Smooth muscle cell of the umbilical artery (primary cell): ENCODE measurements around the gene MED16. TPM values are rescaled to one million over a fixed set of nuclear protein-coding genes. Genes with fewer than 3 reads are reported as not detected.

Experiments
- total RNA-seq: library from RNA; depleted of rRNA; stranded (reverse); fragments of >200 nt; gene quantifications from 2 replicates; pipeline ENCODE4 v1.2.3, GENCODE V29; 2014

MED16 gene, protein sequence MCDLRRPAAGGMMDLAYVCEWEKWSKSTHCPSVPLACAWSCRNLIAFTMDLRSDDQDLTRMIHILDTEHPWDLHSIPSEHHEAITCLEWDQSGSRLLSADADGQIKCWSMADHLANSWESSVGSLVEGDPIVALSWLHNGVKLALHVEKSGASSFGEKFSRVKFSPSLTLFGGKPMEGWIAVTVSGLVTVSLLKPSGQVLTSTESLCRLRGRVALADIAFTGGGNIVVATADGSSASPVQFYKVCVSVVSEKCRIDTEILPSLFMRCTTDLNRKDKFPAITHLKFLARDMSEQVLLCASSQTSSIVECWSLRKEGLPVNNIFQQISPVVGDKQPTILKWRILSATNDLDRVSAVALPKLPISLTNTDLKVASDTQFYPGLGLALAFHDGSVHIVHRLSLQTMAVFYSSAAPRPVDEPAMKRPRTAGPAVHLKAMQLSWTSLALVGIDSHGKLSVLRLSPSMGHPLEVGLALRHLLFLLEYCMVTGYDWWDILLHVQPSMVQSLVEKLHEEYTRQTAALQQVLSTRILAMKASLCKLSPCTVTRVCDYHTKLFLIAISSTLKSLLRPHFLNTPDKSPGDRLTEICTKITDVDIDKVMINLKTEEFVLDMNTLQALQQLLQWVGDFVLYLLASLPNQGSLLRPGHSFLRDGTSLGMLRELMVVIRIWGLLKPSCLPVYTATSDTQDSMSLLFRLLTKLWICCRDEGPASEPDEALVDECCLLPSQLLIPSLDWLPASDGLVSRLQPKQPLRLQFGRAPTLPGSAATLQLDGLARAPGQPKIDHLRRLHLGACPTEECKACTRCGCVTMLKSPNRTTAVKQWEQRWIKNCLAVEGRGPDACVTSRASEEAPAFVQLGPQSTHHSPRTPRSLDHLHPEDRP
- total RNA-seq = 28.8 and 44.4 TPM in 2 replicates

DNA sequence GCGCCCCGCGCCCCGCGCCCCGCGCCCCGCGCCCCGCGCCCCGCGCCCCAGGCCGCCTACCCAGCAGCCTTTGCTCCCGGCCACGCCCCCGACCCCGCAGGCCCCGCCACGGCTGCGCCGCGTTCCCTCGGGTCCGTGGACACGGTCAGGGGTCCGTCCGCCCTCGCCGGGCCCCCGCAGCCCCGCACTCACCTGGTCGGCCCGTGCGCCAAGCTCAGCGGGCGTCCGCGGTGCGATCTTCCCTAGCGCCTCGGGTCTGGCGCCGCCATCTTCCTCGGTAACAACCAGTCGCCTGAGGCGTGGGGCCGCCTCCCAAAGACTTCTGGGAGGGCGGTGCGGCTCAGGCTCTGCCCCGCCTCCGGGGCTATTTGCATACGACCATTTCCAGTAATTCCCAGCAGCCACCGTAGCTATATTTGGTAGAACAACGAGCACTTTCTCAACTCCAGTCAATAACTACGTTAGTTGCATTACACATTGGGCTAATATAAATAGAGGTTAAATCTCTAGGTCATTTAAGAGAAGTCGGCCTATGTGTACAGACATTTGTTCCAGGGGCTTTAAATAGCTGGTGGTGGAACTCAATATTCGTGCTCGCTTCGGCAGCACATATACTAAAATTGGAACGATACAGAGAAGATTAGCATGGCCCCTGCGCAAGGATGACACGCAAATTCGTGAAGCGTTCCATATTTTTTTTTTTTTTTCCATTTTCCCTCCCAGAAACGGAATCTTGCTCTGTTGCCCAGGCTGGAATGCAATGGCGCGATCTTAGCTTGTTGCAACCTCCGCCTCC lies at the start of gene MED16, which contains the start of gene RNU6-9:
MED16 (minus strand) TSS at position 294 of the 796 bp plus-strand sequence. CDS start 2,056 bp downstream, outside the sequence.
RNU6-9 (plus strand) TSS at position 591 of the 796 bp plus-strand sequence.

DNA sequence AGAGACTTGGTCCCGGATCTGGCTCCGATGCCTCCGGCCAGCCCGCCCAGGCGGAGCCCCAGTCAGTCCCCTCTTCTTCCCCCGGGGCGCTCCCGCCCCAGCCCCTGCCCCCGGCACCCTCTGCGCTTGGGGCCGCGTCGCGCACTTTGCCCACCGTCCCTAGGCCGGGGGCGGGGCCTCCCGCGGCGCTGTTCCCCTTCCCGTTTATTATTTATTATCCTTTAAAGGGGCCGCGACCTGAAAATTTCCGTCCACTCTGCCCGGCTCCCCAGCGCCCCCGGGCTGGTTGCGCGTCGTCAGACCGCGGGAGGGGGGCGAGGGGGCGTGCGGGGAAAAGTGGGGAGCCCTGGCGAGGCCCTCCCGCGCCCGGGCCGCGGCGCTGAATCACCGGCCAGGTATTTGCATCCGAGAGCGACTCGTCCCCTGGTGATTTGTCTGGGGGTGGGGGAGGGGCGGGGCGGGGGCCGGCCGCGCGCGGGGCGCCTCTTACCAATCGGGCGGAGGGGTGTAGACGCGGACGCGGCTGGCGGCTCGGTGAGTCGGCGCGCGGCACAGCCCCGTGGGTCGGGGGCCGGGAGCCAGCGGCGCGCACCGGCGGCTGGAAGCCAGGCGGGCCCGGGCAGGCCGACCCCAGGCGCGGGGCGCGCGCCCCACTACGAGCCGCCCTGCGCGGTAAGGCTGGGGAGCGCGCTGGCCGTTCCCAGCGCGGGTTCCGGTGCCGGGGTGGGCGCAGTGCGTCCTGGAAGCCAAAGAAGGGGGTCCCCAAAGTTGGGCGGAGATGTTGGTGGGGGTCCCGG lies 32.7 kb upstream of the MED16 start, which contains the start of gene ARID3A:
ARID3A (plus strand) TSS at position 510 of the 797 bp plus-strand sequence. CDS start 3,494 bp downstream, outside the sequence.

DNA sequence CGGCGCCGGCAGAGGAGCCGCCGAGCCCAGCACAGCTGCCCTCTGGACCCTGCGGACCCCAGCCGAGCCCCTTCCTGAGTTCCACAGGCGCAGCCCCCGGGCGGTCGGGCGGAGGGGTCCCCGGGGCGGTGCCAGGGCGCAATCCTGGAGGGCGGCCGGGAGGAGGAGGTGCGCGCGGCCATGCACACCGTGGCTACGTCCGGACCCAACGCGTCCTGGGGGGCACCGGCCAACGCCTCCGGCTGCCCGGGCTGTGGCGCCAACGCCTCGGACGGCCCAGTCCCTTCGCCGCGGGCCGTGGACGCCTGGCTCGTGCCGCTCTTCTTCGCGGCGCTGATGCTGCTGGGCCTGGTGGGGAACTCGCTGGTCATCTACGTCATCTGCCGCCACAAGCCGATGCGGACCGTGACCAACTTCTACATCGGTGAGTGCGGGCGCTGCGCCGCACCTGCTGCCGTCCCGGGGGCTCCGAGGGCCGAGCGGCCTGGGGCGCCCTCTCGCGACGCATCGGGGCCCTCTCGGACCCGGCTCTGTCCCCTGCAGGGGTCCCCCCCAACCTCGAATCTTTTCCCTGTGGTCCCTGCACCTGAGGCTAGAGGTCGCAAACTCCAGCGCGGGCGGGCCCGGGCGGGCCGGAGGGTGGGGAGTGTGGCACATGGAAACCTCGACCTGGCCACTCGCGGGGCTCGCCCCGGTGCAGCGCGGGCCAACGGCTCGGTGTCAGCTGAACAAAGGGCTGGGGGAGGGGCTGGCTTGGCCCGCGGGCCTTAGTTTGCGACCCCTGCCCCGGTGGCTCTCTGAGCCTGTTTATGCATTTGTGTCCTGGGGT lies 24.6 kb upstream of the MED16 start, which contains the start of gene KISS1R:
KISS1R (plus strand) TSS at position 11 of the 829 bp plus-strand sequence; CDS start at position 181, 170 bp downstream.

DNA sequence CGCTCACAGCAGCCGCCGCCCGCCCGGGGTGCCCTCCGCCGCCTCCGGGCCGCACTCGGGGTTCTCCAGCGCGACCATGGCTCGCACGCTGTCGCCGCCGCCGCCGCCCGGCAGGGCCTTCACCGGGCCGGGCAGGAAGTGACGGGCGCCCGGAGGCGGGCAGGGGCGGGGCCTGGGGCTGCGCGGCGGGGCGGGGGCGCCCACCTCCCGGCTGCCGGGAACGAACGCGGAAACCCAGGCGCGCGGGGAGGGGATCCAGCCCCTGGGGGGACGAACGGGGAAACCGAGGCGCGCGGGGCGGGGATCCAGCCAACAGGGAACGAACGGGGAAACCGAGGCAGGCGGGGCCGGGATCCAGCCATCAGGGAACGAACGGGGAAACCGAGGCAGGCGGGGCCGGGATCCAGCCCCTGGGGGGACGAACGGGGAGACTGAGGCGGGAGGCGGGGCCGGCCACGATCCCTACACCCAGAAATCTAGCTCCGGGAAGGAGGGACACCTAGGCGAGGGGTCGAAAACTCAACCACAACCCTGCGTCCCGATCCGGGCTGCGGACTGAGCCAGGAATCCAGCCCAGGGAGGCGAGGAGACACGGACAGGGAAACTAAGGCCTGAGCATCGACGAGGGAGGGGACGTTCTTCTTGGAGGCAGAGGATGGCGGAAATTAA lies 20.2 kb upstream of the MED16 start, which contains the start of gene R3HDM4:
R3HDM4 (minus strand) TSS at position 140 of the 669 bp plus-strand sequence; CDS start at position 78, 62 bp downstream.

DNA sequence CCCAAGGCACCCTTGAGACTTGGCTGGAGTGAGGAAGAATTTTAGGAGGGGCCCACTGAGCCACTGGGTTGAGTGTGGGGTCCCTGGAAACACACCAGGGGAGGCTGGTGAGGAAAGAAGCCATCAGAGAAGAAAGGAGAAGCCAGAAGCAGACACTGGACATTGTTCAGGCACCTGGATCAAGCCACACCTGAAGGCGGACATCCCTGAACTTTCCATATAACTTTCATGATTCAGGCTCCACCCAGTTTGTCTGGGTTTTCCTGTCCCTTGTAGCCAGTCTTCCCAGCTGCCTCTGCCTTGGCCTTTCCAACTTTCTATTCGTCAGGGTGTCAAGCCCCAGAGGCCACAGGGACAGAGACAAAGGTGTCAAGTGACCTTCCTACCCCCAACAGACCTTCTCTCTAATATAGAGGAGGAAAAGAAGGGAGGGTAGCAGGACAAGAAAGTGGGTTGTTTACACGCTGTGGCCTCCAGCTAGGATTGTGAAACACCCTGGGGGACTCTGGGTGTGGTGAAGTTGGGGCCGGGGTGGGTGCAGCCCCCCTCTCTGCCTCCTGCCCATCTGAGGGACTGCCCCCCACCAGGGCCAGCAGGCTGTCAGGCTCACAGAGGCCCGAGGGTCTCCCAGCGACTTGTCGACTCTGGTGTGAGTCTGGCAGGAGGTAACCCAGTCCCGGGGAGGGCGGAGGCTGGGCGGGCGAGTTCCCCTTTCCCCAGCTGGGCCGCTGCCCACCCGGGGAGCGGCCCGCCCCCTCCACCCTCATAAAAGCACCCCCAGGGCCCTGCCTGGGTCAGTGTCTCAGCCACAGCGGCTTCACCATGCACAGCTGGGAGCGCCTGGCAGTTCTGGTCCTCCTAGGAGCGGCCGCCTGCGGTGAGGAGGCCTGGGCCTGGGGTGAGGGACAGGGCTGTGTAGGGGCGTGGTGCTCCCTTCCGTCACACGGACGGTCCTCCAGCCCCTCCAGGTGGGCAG lies 33.8 kb downstream of the MED16 start, which contains the start of gene CFD:
CFD (plus strand) TSS at position 797 of the 976 bp plus-strand sequence; CDS start at position 823, 26 bp downstream.

DNA sequence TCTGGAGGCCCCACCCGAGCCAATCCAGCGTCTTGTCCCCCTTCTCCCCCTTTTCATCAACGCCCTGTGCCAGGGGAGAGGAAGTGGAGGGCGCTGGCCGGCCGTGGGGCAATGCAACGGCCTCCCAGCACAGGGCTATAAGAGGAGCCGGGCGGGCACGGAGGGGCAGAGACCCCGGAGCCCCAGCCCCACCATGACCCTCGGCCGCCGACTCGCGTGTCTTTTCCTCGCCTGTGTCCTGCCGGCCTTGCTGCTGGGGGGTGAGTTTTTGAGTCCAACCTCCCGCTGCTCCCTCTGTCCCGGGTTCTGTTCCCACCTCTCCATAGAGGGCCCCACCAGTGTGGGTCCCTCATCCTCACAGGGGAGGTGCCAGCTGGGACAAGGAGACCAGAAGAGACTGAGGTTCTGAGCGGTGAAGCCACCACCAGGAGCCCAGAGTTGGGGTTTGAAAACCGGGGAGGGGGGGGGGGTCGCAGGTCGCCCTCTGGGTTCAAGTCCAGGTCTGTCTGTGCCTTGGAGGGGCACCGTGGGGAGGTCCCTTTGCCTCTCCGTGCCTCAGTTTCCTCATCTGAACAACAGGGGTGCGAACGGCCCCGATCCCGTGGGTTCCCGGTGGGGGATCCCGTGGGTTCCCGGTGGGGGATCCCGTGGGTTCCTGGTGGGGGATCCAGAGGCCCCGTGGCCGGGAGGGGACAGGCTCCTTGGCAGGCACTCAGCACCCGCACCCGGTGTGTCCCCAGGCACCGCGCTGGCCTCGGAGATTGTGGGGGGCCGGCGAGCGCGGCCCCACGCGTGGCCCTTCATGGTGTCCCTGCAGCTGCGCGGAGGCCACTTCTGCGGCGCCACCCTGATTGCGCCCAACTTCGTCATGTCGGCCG lies 40.6 kb downstream of the MED16 start, which contains the start of gene ELANE:
ELANE (plus strand) TSS at position 168 of the 878 bp plus-strand sequence; CDS start at position 194, 26 bp downstream.

DNA sequence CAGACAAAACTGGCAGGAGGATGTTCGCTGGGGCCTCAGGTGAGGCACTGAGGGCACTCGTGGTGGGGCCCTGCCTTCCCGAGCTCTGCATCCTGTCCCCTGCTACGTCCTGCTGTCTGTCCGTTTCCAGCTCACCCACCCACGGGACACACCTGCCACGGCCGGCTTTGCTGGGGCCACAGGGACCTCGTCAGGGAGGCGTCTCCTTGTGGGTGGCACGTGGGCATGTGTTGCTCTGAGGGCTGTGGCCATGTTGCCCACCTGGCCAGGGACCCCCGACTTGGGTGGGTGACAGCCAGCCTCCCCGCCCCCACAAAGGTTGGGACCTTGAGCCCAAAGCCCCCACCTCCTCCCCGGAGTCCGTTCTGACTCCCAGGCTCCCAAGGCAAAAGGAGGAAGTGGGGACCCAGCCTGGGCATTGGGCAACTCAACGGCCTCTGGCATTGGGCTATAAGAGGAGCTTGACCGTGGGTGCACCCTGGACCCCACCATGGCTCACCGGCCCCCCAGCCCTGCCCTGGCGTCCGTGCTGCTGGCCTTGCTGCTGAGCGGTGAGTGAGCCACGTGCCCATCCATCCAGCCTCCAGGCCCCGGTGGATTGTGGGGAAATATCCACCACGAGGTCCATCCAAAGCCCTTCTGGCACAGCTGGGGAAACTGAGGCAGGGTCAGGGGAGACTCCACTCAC lies 52.3 kb downstream of the MED16 start, which contains the start of gene PRTN3:
PRTN3 (plus strand) TSS at position 481 of the 688 bp plus-strand sequence; CDS start at position 491, 10 bp downstream.

DNA sequence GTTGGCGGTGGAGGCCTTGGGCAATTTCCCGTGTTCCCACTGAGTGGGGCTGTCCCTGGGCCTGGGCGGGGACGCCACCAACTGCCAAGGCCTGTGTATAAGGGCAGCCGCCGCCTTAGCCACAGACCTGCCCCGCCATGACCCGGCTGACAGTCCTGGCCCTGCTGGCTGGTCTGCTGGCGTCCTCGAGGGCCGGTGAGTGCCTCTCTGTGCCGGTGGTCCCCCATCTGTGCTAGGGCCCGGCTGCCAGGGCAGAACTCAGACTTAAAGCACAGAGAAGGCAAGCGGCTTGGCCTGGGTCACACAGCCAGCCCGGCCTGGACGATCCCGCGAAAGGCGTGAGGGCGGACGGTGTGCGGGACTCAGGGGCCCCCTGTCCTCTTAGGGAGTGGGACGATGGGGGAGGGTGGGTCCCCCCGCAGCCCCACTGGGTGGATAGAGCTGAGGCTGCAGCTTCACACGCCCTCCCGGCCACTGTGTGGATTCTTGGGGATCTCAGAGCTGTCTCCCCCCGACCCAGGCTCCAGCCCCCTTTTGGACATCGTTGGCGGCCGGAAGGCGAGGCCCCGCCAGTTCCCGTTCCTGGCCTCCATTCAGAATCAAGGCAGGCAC lies 65.2 kb downstream of the MED16 start, which contains the start of gene AZU1:
AZU1 (plus strand) TSS at position 128 of the 612 bp plus-strand sequence; CDS start at position 138, 10 bp downstream.

DNA sequence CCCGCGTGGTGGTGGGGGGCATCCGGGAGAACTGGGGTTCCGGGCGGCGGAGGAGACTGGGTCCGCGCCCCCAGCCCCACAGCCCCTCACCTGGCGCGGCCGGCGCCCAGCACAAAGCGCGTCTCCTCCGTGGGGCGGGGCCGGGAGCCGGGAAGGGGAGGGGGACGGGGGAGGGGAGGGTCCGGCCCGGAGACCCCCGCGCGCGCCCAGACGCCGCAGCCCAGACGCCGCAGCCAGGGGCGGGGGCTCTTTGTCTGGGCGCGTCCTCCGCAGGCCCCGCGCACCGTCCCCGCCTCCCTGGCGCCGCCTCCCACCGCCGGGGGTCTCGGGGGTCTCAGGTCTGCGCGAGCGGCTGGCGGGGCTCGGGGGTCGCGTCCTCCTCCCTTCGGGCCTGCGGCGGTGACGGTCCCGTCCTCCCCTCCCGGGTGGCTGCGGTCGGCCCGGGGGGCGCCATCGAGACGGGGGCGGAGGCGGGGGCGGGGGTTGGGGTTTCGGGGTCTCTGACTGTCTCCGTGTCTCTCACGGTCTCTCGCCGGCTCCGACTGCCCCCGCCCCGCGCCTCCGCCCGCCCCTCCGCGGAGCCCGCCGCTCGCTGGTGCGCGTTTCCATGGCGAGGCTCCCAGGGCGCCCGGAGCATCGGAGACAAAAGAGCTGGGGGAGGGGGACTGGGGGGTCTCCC lies 71.0 kb downstream of the MED16 start, which contains the start of gene PLPPR3:
PLPPR3 (minus strand) TSS at position 131 of the 679 bp plus-strand sequence. CDS start 396 bp downstream, outside the sequence.

Other genes with a start within 250 kb of the MED16 start
- 16.6 and 29.8 TPM in 2 replicates for gene RNF126, start 230.0 kb downstream of the MED16 start, total RNA-seq
- gene FSTL3, start 216.8 kb downstream of the MED16 start, total RNA-seq = 189 and 372 TPM in 2 replicates
- not detected in 2 replicates for gene PRSS57, start 197.7 kb downstream of the MED16 start, total RNA-seq
- gene PALM, start 184.3 kb downstream of the MED16 start, total RNA-seq = 0.28 and 0.89 TPM in 2 replicates
- not detected in 2 replicates for gene MISP, start 142.1 kb downstream of the MED16 start, total RNA-seq
- 69.5 and 117 TPM in 2 replicates for gene PTBP1, start 95.7 kb downstream of the MED16 start, total RNA-seq
- 0.59 and 0.78 TPM in 2 replicates for gene PLPPR3, start 71.2 kb downstream of the MED16 start, total RNA-seq
- gene AZU1, start 65.3 kb downstream of the MED16 start, total RNA-seq = not detected in 2 replicates
- not detected in 2 replicates for gene PRTN3, start 52.2 kb downstream of the MED16 start, total RNA-seq
- not detected in 2 replicates for gene ELANE, start 40.9 kb downstream of the MED16 start, total RNA-seq
- gene CFD, start 33.5 kb downstream of the MED16 start, total RNA-seq = 1.7 and 3.6 TPM in 2 replicates
- not detected in 2 replicates for gene RNU6-9, start 297 bp upstream of the MED16 start, total RNA-seq
- gene R3HDM4, start 20.0 kb upstream of the MED16 start, total RNA-seq = 21.1 and 32.8 TPM in 2 replicates
- gene KISS1R, start 24.1 kb upstream of the MED16 start, total RNA-seq = not detected in 2 replicates
- 28.2 and 30.3 TPM in 2 replicates for gene ARID3A, start 32.8 kb upstream of the MED16 start, total RNA-seq
- gene WDR18, start 91.2 kb upstream of the MED16 start, total RNA-seq = 36.4 and 47.5 TPM in 2 replicates
- gene GRIN3B, start 107.2 kb upstream of the MED16 start, total RNA-seq = 0.59 and 0.65 TPM in 2 replicates
- gene TMEM259, start 127.9 kb upstream of the MED16 start, total RNA-seq = 67.4 and 96.1 TPM in 2 replicates
- not detected in 2 replicates for gene RNU6-2, start 128.3 kb upstream of the MED16 start, total RNA-seq
- gene CNN2, start 133.4 kb upstream of the MED16 start, total RNA-seq = 284 and 606 TPM in 2 replicates
- gene ABCA7, start 146.9 kb upstream of the MED16 start, total RNA-seq = 9.2 and 10.2 TPM in 2 replicates
- gene ARHGAP45, start 174.0 kb upstream of the MED16 start, total RNA-seq = 0.89 and 0.97 TPM in 2 replicates
- gene POLR2E, start 202.2 kb upstream of the MED16 start, total RNA-seq = 63.5 and 107 TPM in 2 replicates
- 159 and 328 TPM in 2 replicates for gene GPX4, start 210.8 kb upstream of the MED16 start, total RNA-seq